ENCODE measurements around the gene MAPK11.

DNA sequence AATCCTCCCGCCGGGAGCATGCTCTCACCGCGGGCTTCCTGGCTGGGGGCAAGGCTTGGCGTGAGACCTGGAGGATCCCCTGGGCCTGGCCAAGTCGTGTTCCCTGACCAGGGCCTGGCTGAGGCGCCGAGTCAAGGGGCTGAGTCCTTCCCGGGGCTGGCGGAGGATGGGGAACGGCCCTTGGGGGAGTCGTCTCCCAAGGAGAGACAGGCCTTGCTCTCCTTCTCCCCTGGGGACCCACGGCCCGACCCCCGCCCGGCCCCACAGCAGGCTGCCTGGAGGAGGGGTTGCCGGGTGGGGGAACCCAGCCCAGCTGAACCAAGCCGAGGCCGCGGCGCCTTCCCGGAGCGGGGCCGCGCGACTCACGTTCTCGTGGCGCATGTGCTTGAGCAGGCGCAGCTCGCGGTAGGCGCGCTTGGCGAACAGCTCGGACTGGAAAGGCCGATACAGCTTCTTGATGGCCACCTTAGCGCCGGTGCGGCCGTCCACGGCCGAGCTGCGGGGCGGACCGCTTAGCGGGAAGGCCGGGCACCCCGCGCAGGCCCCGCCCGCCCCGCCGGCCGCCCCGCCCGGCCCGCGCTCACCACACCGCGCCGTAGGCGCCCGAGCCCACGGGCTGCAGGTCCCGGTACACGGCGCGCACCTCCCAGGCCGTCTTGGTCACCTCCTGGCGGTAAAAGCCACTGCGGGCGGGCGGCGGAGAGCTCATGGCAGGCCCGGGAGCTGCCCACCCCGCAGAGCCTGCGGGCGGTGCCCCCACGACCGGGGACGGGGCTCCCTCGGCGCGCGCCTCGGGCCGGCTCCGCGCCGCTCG, 9.2 kb downstream of the MAPK11 start:
- TF ChIP-seq, protein P1, sequence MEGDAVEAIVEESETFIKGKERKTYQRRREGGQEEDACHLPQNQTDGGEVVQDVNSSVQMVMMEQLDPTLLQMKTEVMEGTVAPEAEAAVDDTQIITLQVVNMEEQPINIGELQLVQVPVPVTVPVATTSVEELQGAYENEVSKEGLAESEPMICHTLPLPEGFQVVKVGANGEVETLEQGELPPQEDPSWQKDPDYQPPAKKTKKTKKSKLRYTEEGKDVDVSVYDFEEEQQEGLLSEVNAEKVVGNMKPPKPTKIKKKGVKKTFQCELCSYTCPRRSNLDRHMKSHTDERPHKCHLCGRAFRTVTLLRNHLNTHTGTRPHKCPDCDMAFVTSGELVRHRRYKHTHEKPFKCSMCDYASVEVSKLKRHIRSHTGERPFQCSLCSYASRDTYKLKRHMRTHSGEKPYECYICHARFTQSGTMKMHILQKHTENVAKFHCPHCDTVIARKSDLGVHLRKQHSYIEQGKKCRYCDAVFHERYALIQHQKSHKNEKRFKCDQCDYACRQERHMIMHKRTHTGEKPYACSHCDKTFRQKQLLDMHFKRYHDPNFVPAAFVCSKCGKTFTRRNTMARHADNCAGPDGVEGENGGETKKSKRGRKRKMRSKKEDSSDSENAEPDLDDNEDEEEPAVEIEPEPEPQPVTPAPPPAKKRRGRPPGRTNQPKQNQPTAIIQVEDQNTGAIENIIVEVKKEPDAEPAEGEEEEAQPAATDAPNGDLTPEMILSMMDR (IDR thresholded peaks at IDR 0.05) = no peak
- TF ChIP-seq POLR2A (IDR thresholded peaks at IDR 0.05) = no peak

Data from ovary (tissue), 3 donors.